Measurements from ENCODE around the gene ARHGEF5. TPM values are rescaled to one million over a fixed set of nuclear protein-coding genes. Genes with fewer than 3 reads are reported as not detected.

ARHGEF5 gene
- total and polyA plus RNA-seq, 2 of the 13 experiments (the other 11 are each of a cell fraction or from before 2014, with no cell fraction given): 1.2 to 1.3 TPM

DNA sequence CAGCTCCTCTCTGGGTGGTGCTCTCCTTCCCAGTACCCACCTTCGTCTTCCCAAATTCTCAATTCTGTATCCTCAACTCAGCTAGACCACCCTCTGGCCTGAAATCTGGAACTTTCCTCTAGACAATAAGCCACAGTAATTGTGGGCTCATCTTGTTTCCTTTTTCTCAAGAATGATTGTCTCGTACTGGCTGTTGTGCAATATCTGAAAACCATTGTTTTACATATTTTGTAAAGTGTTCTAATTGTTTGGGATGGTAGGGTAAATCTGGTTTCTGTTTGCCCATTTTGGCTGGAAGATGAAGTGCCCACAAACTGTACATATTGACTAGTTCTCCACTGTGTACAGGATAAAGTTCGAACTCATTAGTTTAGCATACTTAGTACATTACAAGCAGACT, 59.6 kb downstream of the ARHGEF5 start:
- CTCF ChIA-PET (ENCODE audit: low intra/inter-chr PET ratio, low total read pairs): no interaction called here
- no peak for FAIRE-seq
- Histone ChIP-seq H3K36me3 (replicated peaks in 1 of 2; ENCODE audit: control insufficient read depth in 1 of 2, insufficient read depth in 2 of 2, low read length in 2 of 2) (no peaks in the 10 kb centered on the region), H2AFZ (ENCODE audit: low read length) (no peak overlapping the region), H3K4me2 (ENCODE audit: low read depth, low read length) (no peak overlapping the region), H3K27ac (ENCODE audit: extremely low read length, insufficient read depth, low read length) (no peak overlapping the region), H3K9me3 (ENCODE audit: low read length) (no peaks in the 10 kb centered on the region), H3K79me2 (ENCODE audit: insufficient read depth, low read length) (no peaks in the 10 kb centered on the region), H3K9ac (ENCODE audit: insufficient read depth, low read depth, low read length) (no peak overlapping the region), H3K4me3 (replicated peaks in 1 of 3; ENCODE audit: insufficient read depth in 1 of 3, low read depth in 2 of 3, low read length in 3 of 3) (no peak overlapping the region), H3K4me1 (ENCODE audit: insufficient read depth, low read length) (no peaks in the 10 kb centered on the region), H4K20me1 (ENCODE audit: insufficient read depth, low read length) (no peaks in the 10 kb centered on the region), H3K27me3 (ENCODE audit: control insufficient read depth in 1 of 2, insufficient read depth in 2 of 2, low read length in 2 of 2) (peaks cover 0 to 2% of the 10 kb centered on the region in 2 experiments; a peak in 2 of 5 replicates)
- no peak for DNase-seq (ENCODE audit: low spot score)
- in situ Hi-C loops (cut with HindIII; ENCODE audit: extremely low pct_ligation_motif_present, low pct_unique_long_range_greater_than_20kb): no loop called here
- no peak for ATAC-seq
- TF ChIP-seq CEBPB (IDR thresholded peaks at IDR 0.05; ENCODE audit: borderline replicate concordance, low read depth, low read length) (peak; percentile 36; the same call in 1 of the 2 replicates), ZNF564 (CRISPR knock-in tag; IDR thresholded peaks at IDR 0.05) (no peak), SP2 (CRISPR knock-in tag; IDR thresholded peaks at IDR 0.05) (no peak)
- POLR2A ChIA-PET: no interaction called here
- BruUV-seq (replicated peaks): no TSS peak
- WGBS (ENCODE audit: low lambda C conversion rate): 1% methylated on average over 3 of the region's 3 CpGs
- intact Hi-C loops (cut with micrococcal nuclease; ENCODE audit: unreplicated experiment): no loop called here

DNA sequence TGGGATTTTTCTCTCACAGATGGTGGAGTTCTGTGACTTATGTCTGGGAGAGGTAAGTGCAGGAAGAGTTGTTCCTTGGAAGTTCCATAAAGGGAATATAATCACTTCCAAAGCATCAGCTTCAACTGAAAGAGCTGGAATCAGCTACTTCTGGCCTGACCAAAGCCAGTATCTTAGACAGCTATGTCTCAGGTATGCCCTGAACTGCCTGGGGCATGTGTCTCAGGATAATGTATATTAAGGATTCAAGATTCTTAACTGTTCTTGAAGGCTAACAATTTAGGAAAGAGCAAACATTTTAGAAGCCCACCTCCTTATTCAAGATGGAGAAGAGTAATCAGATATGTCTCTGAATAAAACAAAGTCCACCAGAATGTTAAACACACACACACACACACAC, 60.7 kb downstream of the ARHGEF5 start:
- no TSS peak for BruUV-seq (replicated peaks)
- DNase-seq (ENCODE audit: low spot score) (no peak), ATAC-seq (no peak), FAIRE-seq (no peak)
- Histone ChIP-seq H3K4me2 (ENCODE audit: low read depth, low read length) (no peak overlapping the region), H3K9ac (ENCODE audit: insufficient read depth, low read depth, low read length) (no peak overlapping the region), H3K27me3 (ENCODE audit: control insufficient read depth in 1 of 2, insufficient read depth in 2 of 2, low read length in 2 of 2) (no peaks in the 10 kb centered on the region), H3K27ac (ENCODE audit: extremely low read length, insufficient read depth, low read length) (no peak overlapping the region), H3K9me3 (ENCODE audit: low read length) (no peaks in the 10 kb centered on the region), H3K4me1 (ENCODE audit: insufficient read depth, low read length) (no peaks in the 10 kb centered on the region), H3K4me3 (replicated peaks in 1 of 3; ENCODE audit: insufficient read depth in 1 of 3, low read depth in 2 of 3, low read length in 3 of 3) (no peak overlapping the region), H2AFZ (ENCODE audit: low read length) (no peak overlapping the region), H3K36me3 (replicated peaks in 1 of 2; ENCODE audit: control insufficient read depth in 1 of 2, insufficient read depth in 2 of 2, low read length in 2 of 2) (no peaks in the 10 kb centered on the region), H4K20me1 (ENCODE audit: insufficient read depth, low read length) (no peaks in the 10 kb centered on the region), H3K79me2 (ENCODE audit: insufficient read depth, low read length) (no peaks in the 10 kb centered on the region)
- intact Hi-C loops (cut with micrococcal nuclease; ENCODE audit: unreplicated experiment): no loop called here
- ChIA-PET POLR2A (no interaction called here), CTCF (ENCODE audit: low intra/inter-chr PET ratio, low total read pairs) (no interaction called here)
- in situ Hi-C loops (cut with HindIII; ENCODE audit: extremely low pct_ligation_motif_present, low pct_unique_long_range_greater_than_20kb): no loop called here
- TF ChIP-seq ZNF768 (CRISPR knock-in tag; IDR thresholded peaks at IDR 0.05) (no peak), ZNF44 (CRISPR knock-in tag; IDR thresholded peaks at IDR 0.05) (no peak), SAP130 (CRISPR knock-in tag; IDR thresholded peaks at IDR 0.05; ENCODE audit: low read depth) (no peak), ZNF556 (CRISPR knock-in tag; IDR thresholded peaks at IDR 0.05; ENCODE audit: borderline replicate concordance) (no peak), ATF7-NPFF (CRISPR knock-in tag; IDR thresholded peaks at IDR 0.05; ENCODE audit: low read depth) (no peak), IKZF4 (CRISPR knock-in tag; IDR thresholded peaks at IDR 0.05; ENCODE audit: borderline replicate concordance, low read depth, not compliant biosample characterization) (no peak)
- TF ChIP-seq, protein P1, sequence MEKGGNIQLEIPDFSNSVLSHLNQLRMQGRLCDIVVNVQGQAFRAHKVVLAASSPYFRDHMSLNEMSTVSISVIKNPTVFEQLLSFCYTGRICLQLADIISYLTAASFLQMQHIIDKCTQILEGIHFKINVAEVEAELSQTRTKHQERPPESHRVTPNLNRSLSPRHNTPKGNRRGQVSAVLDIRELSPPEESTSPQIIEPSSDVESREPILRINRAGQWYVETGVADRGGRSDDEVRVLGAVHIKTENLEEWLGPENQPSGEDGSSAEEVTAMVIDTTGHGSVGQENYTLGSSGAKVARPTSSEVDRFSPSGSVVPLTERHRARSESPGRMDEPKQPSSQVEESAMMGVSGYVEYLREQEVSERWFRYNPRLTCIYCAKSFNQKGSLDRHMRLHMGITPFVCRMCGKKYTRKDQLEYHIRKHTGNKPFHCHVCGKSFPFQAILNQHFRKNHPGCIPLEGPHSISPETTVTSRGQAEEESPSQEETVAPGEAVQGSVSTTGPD (CRISPR knock-in tag; IDR thresholded peaks at IDR 0.05): no peak
- TF ChIP-seq, protein P2, sequence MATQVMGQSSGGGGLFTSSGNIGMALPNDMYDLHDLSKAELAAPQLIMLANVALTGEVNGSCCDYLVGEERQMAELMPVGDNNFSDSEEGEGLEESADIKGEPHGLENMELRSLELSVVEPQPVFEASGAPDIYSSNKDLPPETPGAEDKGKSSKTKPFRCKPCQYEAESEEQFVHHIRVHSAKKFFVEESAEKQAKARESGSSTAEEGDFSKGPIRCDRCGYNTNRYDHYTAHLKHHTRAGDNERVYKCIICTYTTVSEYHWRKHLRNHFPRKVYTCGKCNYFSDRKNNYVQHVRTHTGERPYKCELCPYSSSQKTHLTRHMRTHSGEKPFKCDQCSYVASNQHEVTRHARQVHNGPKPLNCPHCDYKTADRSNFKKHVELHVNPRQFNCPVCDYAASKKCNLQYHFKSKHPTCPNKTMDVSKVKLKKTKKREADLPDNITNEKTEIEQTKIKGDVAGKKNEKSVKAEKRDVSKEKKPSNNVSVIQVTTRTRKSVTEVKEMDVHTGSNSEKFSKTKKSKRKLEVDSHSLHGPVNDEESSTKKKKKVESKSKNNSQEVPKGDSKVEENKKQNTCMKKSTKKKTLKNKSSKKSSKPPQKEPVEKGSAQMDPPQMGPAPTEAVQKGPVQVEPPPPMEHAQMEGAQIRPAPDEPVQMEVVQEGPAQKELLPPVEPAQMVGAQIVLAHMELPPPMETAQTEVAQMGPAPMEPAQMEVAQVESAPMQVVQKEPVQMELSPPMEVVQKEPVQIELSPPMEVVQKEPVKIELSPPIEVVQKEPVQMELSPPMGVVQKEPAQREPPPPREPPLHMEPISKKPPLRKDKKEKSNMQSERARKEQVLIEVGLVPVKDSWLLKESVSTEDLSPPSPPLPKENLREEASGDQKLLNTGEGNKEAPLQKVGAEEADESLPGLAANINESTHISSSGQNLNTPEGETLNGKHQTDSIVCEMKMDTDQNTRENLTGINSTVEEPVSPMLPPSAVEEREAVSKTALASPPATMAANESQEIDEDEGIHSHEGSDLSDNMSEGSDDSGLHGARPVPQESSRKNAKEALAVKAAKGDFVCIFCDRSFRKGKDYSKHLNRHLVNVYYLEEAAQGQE (IDR thresholded peaks at IDR 0.05; ENCODE audit: borderline replicate concordance in 1 of 2, low read depth in 1 of 2, low read length in 2 of 2): no peak
